Upper lobe of left lung (tissue), 6 donors: Measurements from ENCODE around the gene PPM1H. TPM values are rescaled to one million over a fixed set of nuclear protein-coding genes. Genes with fewer than 3 reads are reported as not detected.

Experiments used
- ATAC-seq, 2 donors: fragments of 200-7000 bp; cut with Tn5 transposase; one replicate each; pipeline ENCODE4 v1.9.1; 2022; ENCODE audit warnings: mild to moderate bottlenecking in 2 of 2, moderate library complexity in 2 of 2; ENCODE audit not compliant: low FRiP score in 2 of 2
- DNase-seq, 2 donors: peaks; one replicate each; pipeline ENCODE4 v3.0.0-alpha.2; 2019 to 2020
- H3K27ac ChIP-seq, 4 donors: fragments of 200-600 bp; sonication (generic); one replicate each; pipeline ENCODE4 v1.5.1; 2016 to 2019
- H3K27me3 ChIP-seq, 4 donors: fragments of 200-600 bp; sonication (generic); one replicate each; pipeline ENCODE4 v1.5.1; 2017 to 2019
- H3K36me3 ChIP-seq, 4 donors: fragments of 200-600 bp; sonication (generic); one replicate each; pipeline ENCODE4 v1.5.1; 2016 to 2019
- H3K4me1 ChIP-seq, 4 donors: fragments of 200-600 bp; sonication (generic); one replicate each; pipeline ENCODE4 v1.5.1; 2018 to 2019
- H3K4me3 ChIP-seq, 4 donors: fragments of 200-600 bp; sonication (generic); one replicate each; pipeline ENCODE4 v1.5.1; 2017 to 2019; ENCODE audit warnings: mild to moderate bottlenecking in 2 of 4, moderate library complexity in 1 of 4
- H3K9me3 ChIP-seq, 4 donors: fragments of 200-600 bp; sonication (generic); one replicate each; pipeline ENCODE4 v1.5.1; 2018 to 2019
- EP300 ChIP-seq, 4 donors: sonication (generic); formaldehyde crosslinking; IDR thresholded peaks; one replicate each; pipeline ENCODE4 v1.5.1; 2017; ENCODE audit warnings: antibody characterized with exemption in 4 of 4, control low read depth in 2 of 4
- POLR2A ChIP-seq, 4 donors: fragments of 450-650 bp; IDR thresholded peaks; one replicate each; pipeline ENCODE4 v1.5.1; 2016 to 2017; ENCODE audit warnings: antibody characterized with exemption in 4 of 4, mild to moderate bottlenecking in 2 of 4
- POLR2AphosphoS5 ChIP-seq, 2 donors: sonication (generic); formaldehyde crosslinking; IDR thresholded peaks; one replicate each; pipeline ENCODE4 v1.5.1; 2017; ENCODE audit warnings: antibody characterized with exemption in 2 of 2
- WGBS, 2 donors: methylation state at CpG; one replicate each; pipeline ENCODE4 v1.1.5; 2017 to 2018; 5-methylcytosine and 5-hydroxymethylcytosine counted together
- total RNA-seq, 6 donors: library from RNA; depleted of rRNA in 4 of 6; stranded (reverse); fragments of >200 nt in 4 of 6; gene quantifications; one replicate each; pipeline versions ENCODE4 v1.1.0 to v1.2.1, GENCODE V29; 2016 to 2021
- TF ChIP-seq, protein P1 (sequence below), 6 experiments: fragments of 450-650 bp in 4 of 6; fragments of 200-600 bp in 2 of 6; sonication (generic) in 2 of 6; IDR thresholded peaks; one replicate each; pipeline ENCODE4 v1.5.1; 2016 to 2019; ENCODE audit warnings: antibody characterized with exemption in 6 of 6
- donor health status: DM: no; HTN: no; CAD: no; lungs with moderate emphysema.
- donor health status: DM: no; HTN: yes; CAD: no; lungs with severe emphysema.

PPM1H gene
- total RNA-seq, 6 donors from 2014 or later: 4.2 to 14.2 (median 8.4) TPM

DNA sequence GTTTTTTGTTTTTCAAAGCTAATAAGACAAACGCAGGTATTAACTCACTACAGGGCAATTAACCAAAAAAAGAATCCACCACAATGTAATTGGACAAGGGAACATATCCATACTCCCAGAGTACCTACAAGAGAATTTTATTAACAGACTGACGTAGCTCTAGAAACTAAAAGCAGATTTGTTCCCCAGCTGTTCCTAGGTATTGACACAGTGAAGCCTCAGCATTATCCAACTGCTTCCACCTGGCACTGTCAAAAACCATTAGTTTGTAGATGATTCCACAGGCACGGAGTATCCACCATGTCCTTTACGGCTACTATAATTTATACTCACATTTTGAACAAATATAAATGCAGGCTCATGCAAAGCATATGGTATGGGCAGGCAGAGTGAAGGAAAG is 22.3 kb downstream of the PPM1H start:
- ATAC-seq (no peak), DNase-seq (no peak)
- Histone ChIP-seq H3K27ac (no peak overlapping the region), H3K36me3 (no peaks in the 10 kb centered on the region), H3K27me3 (no peaks in the 10 kb centered on the region), H3K9me3 (no peaks in the 10 kb centered on the region), H3K4me1 (no peaks in the 10 kb centered on the region), H3K4me3 (no peak overlapping the region)
- WGBS, 2 donors: 66 to 77% methylated on average over 4 of the region's 4 CpGs
- TF ChIP-seq POLR2A (IDR thresholded peaks at IDR 0.05) (no peak), POLR2AphosphoS5 (IDR thresholded peaks at IDR 0.05) (no peak), EP300 (IDR thresholded peaks at IDR 0.05) (no peak)
- TF ChIP-seq, protein P1, sequence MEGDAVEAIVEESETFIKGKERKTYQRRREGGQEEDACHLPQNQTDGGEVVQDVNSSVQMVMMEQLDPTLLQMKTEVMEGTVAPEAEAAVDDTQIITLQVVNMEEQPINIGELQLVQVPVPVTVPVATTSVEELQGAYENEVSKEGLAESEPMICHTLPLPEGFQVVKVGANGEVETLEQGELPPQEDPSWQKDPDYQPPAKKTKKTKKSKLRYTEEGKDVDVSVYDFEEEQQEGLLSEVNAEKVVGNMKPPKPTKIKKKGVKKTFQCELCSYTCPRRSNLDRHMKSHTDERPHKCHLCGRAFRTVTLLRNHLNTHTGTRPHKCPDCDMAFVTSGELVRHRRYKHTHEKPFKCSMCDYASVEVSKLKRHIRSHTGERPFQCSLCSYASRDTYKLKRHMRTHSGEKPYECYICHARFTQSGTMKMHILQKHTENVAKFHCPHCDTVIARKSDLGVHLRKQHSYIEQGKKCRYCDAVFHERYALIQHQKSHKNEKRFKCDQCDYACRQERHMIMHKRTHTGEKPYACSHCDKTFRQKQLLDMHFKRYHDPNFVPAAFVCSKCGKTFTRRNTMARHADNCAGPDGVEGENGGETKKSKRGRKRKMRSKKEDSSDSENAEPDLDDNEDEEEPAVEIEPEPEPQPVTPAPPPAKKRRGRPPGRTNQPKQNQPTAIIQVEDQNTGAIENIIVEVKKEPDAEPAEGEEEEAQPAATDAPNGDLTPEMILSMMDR (IDR thresholded peaks at IDR 0.05): no peak

DNA sequence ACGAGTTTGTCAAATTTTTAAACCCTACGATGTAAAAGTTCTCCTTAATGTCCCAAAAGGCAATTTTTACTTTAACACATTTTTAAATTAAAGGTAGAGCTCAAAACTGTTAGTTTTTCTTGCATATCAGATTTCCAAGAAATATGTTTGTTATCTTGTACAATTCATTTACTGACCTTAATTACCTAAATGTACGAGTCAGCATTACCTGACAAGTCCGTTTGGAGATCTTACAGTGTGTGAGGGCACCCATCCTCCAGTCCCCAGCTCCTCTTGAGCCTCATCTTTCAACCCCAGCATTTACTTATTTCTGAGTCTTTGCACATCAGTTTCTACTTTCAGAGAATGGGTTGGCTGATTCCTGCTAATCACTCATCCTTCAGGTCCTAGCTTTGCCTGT is 23.7 kb downstream of the PPM1H start:
- no peak overlapping the region for H3K4me3 ChIP-seq
- WGBS, 2 donors: 87 to 93% methylated on average over 4 of the region's 4 CpGs
- no peak for DNase-seq
- H3K27ac ChIP-seq: no peak overlapping the region
- H3K36me3 ChIP-seq: no peaks in the 10 kb centered on the region
- H3K27me3 ChIP-seq: no peaks in the 10 kb centered on the region
- TF ChIP-seq POLR2A (IDR thresholded peaks at IDR 0.05) (no peak), EP300 (IDR thresholded peaks at IDR 0.05) (no peak)
- ATAC-seq: no peak
- no peaks in the 10 kb centered on the region for H3K9me3 ChIP-seq
- H3K4me1 ChIP-seq: no peaks in the 10 kb centered on the region

DNA sequence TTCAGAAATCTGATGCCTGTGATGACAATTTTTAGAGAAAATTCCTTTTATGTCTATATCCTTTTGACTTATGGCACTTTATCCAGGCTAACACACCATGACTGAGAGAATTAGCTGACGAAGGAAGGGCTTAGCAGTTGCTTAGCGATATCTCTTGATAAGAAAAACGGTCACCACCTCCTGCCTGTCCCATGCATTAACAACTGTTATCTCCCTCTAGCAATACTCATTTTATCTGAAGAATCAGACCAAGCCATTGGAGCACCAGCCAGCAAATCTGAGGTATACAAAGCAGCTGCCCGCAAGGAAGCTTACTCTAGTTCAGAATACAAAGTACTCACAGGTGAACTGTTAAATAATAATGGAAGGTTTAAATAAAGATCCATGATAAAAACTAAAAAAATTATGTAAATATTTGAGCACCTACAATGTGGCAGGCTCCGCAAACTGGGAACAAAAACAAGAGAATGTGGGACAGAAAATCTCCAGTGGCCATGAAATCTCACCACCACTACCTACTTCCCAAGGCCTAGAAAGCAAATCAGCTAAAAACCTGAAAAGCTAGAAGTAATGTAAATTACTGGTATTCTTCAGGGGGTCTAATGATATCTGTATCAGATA is 24.3 kb downstream of the PPM1H start:
- H3K36me3 ChIP-seq: no peaks in the 10 kb centered on the region
- DNase-seq (no peak), ATAC-seq (no peak)
- H3K4me3 ChIP-seq: no peak overlapping the region
- WGBS, 2 donors: 54 to 63% methylated on average over 4 to 5 of the region's 5 CpGs
- TF ChIP-seq EP300 (IDR thresholded peaks at IDR 0.05) (no peak), POLR2A (IDR thresholded peaks at IDR 0.05) (no peak), POLR2AphosphoS5 (IDR thresholded peaks at IDR 0.05) (no peak)
- TF ChIP-seq, protein P1 (IDR thresholded peaks at IDR 0.05): no peak
- H3K27me3 ChIP-seq: no peaks in the 10 kb centered on the region
- H3K9me3 ChIP-seq: no peaks in the 10 kb centered on the region
- H3K27ac ChIP-seq: no peak overlapping the region
- H3K4me1 ChIP-seq: no peaks in the 10 kb centered on the region

DNA sequence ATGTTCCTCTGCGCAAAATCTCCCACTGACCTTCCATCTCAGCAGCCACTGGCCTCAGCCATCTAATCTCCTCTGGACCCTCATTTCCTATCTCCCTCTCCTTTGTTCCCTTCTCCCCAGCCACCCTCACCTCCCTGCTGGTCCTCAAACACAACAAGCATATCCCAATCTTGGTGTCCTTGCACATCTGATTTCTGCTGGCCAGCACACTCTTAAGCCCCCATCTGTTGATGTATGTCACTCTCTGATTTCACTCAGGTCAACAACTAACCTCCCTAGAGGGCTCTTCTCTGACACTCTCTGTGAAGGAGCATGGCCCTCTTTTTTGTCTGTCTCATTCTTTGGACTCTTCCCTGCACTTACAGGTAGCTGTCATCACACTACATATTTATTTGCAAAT is 25.6 kb downstream of the PPM1H start:
- ATAC-seq (no peak), DNase-seq (no peak)
- Histone ChIP-seq H3K4me1 (no peaks in the 10 kb centered on the region), H3K27ac (no peak overlapping the region), H3K27me3 (no peaks in the 10 kb centered on the region), H3K36me3 (no peaks in the 10 kb centered on the region), H3K4me3 (no peak overlapping the region), H3K9me3 (no peaks in the 10 kb centered on the region)
- WGBS, 2 donors: 100% methylated on average over 1 of the region's 1 CpG
- TF ChIP-seq, protein P1 (IDR thresholded peaks at IDR 0.05): no peak
- TF ChIP-seq POLR2AphosphoS5 (IDR thresholded peaks at IDR 0.05) (no peak), POLR2A (IDR thresholded peaks at IDR 0.05) (no peak), EP300 (IDR thresholded peaks at IDR 0.05) (no peak)

DNA sequence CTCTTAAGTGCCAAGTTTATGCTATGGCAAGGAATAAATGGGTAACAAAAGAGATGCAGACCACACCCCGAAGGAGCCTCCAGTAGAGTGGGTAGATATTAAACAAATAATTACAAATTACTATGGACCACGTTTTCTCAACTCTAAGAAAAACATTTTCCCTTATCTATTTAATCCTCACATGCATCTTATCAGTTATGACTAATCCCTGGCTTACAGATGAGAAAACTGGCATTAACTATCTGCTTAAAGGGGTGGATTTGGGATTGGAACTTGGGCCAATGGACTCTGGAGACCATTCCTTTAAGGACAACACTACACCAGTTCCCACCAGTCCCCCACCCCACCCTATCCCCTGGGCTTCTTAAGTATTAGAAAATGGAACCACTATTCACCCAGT is 26.3 kb downstream of the PPM1H start:
- no peaks in the 10 kb centered on the region for H3K9me3 ChIP-seq
- DNase-seq (no peak), ATAC-seq (no peak)
- H3K4me3 ChIP-seq: no peak overlapping the region
- no peaks in the 10 kb centered on the region for H3K27me3 ChIP-seq
- no peaks in the 10 kb centered on the region for H3K4me1 ChIP-seq
- H3K36me3 ChIP-seq: no peaks in the 10 kb centered on the region
- H3K27ac ChIP-seq: no peak overlapping the region
- WGBS, 2 donors: 64 to 68% methylated on average over 2 of the region's 2 CpGs
- TF ChIP-seq POLR2A (IDR thresholded peaks at IDR 0.05) (no peak), POLR2AphosphoS5 (IDR thresholded peaks at IDR 0.05) (no peak), EP300 (IDR thresholded peaks at IDR 0.05) (no peak)
- TF ChIP-seq, protein P1 (IDR thresholded peaks at IDR 0.05): no peak
